SK-N-MC (cell line): ENCODE data around the gene SPRR1B.

Experiments used
- EZH2 ChIP-seq: fragments of 200-600 bp; sonication (generic); IDR thresholded peaks from one replicate; pipeline ENCODE4 v1.6.1; 2017; ENCODE audit warnings: antibody characterized with exemption
- POLR2AphosphoS5 ChIP-seq: IDR thresholded peaks from 2 replicates; pipeline ENCODE4 v1.6.1; 2012; ENCODE audit warnings: mild to moderate bottlenecking, low read depth, low read length, borderline replicate concordance

DNA sequence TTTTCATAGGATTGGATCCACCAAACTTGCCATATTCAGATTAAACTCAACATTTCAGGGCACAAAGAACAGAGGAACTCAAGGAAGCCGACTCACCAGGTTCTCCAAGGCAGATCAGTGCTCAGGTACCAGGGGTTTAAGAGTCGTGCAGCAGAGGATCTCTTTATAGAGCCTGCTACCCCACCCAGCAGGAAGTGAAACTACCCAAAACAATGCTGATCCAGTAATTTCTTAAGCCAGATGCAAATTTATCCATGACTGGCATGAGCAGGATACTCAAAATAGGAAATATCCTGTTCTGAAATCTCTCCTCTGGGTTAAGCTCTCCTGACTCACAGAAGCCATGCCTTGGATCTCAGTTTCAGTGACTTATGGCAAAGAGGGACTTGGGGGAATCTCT, 26.4 kb downstream of the SPRR1B start, which contains the start of gene SPRR2A:
- TF ChIP-seq EZH2 (no peak), POLR2AphosphoS5 (no peak)
